ENCODE results near the gene HSPA14. TPM values are rescaled to one million over a fixed set of nuclear protein-coding genes. Genes with fewer than 3 reads are reported as not detected.

Gene HSPA14, protein sequence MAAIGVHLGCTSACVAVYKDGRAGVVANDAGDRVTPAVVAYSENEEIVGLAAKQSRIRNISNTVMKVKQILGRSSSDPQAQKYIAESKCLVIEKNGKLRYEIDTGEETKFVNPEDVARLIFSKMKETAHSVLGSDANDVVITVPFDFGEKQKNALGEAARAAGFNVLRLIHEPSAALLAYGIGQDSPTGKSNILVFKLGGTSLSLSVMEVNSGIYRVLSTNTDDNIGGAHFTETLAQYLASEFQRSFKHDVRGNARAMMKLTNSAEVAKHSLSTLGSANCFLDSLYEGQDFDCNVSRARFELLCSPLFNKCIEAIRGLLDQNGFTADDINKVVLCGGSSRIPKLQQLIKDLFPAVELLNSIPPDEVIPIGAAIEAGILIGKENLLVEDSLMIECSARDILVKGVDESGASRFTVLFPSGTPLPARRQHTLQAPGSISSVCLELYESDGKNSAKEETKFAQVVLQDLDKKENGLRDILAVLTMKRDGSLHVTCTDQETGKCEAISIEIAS
- total RNA-seq = 10 to 100 TPM; 10.5 to 13.4 (median 12.7) TPM

DNA sequence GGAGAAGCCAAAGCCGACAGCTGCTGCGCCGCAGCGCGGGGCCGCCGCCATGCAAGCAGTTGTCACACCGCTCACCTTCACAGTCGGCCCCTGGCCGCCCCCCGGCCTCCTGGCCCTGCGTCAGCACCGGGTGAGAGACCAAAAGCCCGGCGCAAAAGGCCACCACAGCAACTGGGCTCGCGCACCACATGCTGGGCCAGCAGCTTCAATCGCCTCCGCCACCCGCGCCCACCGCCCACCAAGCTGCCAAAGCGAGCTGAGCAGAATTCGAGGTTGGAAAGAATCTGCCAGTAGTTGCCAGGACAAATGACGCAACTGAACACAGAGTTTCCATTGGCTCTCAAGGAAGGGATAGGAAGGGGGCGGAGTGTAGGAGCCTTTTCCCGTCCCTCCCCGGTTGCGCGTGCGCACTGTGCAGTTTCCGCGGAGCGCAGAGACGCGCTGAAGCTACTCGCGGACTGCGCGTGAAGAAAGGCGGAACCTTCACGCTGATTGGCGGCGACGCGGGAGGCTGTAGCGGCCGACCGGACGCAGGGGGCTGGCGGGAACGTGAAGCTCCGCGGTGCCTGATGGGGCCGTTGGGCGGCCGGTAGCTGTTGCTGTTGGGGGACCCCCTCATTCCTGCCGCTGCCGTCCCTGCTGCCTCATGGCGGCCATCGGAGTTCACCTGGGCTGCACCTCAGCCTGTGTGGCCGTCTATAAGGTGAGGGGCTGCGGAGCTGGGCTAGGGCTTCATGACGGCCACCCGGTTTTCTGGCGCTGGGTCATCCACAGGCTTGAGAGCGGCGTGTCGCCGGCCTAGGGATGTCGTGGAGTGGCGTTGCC lies at the start of gene HSPA14, which contains the start of the genes CDNF and MSANTD7:
Gene HSPA14 (plus strand): TSS at position 550 of the 825 bp plus-strand sequence. CDS start 97 bp downstream, at position 647.
Gene CDNF (minus strand): TSS at position 281 of the 825 bp plus-strand sequence. CDS start 91 bp downstream, at position 190.
Gene MSANTD7 (plus strand): TSS at position 550 of the 825 bp plus-strand sequence. CDS start 3,979 bp downstream, outside the sequence.
- TF ChIP-seq, protein P1, sequence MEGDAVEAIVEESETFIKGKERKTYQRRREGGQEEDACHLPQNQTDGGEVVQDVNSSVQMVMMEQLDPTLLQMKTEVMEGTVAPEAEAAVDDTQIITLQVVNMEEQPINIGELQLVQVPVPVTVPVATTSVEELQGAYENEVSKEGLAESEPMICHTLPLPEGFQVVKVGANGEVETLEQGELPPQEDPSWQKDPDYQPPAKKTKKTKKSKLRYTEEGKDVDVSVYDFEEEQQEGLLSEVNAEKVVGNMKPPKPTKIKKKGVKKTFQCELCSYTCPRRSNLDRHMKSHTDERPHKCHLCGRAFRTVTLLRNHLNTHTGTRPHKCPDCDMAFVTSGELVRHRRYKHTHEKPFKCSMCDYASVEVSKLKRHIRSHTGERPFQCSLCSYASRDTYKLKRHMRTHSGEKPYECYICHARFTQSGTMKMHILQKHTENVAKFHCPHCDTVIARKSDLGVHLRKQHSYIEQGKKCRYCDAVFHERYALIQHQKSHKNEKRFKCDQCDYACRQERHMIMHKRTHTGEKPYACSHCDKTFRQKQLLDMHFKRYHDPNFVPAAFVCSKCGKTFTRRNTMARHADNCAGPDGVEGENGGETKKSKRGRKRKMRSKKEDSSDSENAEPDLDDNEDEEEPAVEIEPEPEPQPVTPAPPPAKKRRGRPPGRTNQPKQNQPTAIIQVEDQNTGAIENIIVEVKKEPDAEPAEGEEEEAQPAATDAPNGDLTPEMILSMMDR (IDR thresholded peaks at IDR 0.05; ENCODE audit: low read depth) = no peak

DNA sequence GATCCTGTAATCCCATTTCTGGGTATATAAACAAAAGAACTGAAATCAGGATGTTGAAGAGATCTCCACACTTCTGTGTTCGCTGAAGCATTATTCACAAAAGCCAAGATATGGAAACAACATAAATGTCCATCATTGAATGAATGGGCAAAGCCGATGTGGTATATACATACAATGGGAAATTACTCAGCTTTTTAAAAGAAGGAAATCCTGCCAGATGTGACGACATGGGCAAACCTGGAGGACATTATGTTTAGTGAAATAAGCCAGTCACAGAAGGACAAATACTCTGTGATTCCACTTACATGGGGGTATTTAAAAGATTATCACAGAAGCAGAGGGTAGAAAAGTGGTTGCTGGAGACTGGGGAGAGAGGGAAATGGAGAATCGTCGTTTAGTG lies 39.5 kb upstream of the HSPA14 start:
- TF ChIP-seq, protein P1 (IDR thresholded peaks at IDR 0.05; ENCODE audit: low read depth) = no peak

DNA sequence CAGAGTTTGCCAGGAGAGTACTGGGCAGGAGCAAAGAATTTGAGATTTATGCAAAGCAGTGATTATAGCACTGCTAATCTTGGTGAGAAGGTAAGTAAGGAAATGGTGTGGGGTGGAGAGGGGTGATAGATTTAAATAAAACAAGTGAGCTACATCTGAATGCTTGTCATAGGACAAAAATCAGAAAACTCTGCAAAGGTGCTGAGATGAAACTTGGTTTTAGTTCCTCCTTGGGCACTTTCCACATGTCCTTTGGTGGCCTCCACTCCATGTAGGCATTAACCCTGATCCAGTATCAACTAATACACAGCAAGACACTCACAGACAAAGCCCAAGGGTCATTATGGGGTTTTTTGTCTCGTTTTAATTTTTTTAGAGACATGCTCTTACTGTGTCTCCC lies 37.7 kb upstream of the HSPA14 start:
- TF ChIP-seq, protein P1 (IDR thresholded peaks at IDR 0.05; ENCODE audit: low read depth) = no peak

DNA sequence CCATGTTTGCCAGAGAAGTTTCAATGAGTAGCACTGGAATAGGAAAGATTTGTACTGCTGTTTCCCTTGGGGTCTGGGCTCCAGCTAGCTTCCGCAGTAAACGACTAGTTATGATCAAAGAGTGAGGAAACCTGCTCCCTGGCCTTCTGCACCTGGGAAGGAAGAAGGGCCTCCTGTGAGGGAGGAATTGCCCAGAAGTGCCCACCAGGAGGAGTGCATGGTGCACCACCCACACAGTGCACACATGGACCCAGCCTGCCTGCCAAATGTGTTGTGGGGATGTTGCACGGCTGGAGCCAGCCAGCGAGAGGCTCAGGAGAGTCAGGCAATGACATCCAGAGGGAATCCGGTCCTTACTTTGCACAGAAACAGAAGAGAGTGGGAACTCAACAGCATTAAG lies 36.4 kb upstream of the HSPA14 start:
- TF ChIP-seq, protein P1 (IDR thresholded peaks at IDR 0.05; ENCODE audit: low read depth) = no peak

DNA sequence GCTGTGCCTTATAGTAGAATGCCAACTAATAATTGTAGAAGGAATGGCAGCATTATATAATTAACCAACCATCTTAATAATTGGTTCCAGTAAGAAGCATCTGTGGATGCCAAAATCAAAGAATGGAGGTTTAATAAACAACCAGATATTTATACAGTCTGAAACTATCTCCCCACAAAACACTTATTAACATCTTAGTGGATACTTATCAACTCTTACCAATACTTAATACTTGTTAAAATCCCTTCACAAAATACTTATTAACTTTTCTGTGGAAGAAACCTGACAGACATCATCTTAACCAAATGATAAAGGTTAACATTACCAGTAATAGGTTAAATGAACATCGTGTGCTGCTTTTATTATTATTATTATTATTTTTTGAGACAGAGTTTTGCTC lies 34.3 kb upstream of the HSPA14 start:
- TF ChIP-seq, protein P1 (IDR thresholded peaks at IDR 0.05; ENCODE audit: low read depth) = no peak

DNA sequence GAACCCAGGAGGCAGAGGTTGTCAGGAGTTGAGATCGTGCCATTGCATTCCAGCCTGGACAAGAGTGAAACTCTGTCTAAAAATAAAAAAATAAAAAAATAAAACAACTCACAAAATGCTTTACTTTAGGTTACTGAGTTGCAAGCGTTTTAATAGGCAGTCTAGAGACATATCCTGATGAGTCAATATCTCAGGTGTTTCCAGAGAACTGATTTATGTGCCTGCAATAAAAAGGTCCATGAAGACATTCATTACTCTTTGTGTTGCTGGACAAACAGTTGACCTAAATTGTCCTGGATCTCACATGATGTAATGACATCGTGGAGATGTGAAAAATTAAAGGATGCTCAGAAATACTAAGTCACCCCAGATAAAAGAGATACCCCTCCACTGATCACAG lies 31.8 kb upstream of the HSPA14 start:
- TF ChIP-seq, protein P1 (IDR thresholded peaks at IDR 0.05; ENCODE audit: low read depth) = no peak

All from subcutaneous adipose tissue (tissue), 4 donors.